ENCODE measurements around the gene IGSF21. TPM values are rescaled to one million over a fixed set of nuclear protein-coding genes. Genes with fewer than 3 reads are reported as not detected.
"Not testable (repeated sequence)": the region's sequence is repeated elsewhere in the genome, so short reads cannot be mapped to it uniquely, and the experiment has no call there.

IGSF21 gene
- total and polyA plus RNA-seq, 2 donors from 2014 or later, result 1.4 to 6.6 TPM

DNA sequence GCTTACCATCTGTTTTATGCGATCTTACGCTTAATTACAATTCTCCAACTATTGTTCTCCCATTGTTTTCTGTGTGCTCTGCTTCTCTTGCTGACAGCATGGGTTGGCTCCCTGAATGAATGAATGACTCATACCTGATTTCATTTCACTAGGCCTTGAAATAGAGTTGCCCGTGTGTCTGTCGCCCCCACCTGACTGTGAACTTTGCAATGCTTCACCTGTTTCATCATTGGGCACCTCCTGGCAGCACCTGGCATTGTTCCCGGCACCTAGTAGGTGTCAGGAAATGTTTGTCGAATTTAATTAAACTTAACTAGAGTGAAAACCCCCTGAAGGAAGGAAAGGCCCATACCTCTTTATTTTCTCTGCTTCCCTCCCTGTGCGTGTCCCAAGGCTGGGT, 252.7 kb downstream of the IGSF21 start:
- H3K27ac ChIP-seq (ENCODE audit: low read depth in 2 of 2, low read length in 2 of 2), result no peak overlapping the region
- TF ChIP-seq, protein P1, sequence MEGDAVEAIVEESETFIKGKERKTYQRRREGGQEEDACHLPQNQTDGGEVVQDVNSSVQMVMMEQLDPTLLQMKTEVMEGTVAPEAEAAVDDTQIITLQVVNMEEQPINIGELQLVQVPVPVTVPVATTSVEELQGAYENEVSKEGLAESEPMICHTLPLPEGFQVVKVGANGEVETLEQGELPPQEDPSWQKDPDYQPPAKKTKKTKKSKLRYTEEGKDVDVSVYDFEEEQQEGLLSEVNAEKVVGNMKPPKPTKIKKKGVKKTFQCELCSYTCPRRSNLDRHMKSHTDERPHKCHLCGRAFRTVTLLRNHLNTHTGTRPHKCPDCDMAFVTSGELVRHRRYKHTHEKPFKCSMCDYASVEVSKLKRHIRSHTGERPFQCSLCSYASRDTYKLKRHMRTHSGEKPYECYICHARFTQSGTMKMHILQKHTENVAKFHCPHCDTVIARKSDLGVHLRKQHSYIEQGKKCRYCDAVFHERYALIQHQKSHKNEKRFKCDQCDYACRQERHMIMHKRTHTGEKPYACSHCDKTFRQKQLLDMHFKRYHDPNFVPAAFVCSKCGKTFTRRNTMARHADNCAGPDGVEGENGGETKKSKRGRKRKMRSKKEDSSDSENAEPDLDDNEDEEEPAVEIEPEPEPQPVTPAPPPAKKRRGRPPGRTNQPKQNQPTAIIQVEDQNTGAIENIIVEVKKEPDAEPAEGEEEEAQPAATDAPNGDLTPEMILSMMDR (IDR thresholded peaks at IDR 0.05; ENCODE audit: borderline replicate concordance, extremely low read depth, insufficient read depth), result no peak
- H3K4me1 ChIP-seq (ENCODE audit: control insufficient read depth in 2 of 3, insufficient read depth in 2 of 3, low read depth in 1 of 3, low read length in 3 of 3), result no peaks in the 10 kb centered on the region
- intact Hi-C loops (cut with DNase I), result no loop called here
- FAIRE-seq (no peak), DNase-seq (no peak)
- no peaks in the 10 kb centered on the region for H3K27me3 ChIP-seq (ENCODE audit: control insufficient read depth, insufficient read depth, low read length)
- H3K9ac ChIP-seq (ENCODE audit: low read length in 3 of 3), result no peak overlapping the region
- no peaks in the 10 kb centered on the region for H3K36me3 ChIP-seq (ENCODE audit: control insufficient read depth in 2 of 3, insufficient read depth in 3 of 3, low read length in 3 of 3)
- H3K9me3 ChIP-seq (ENCODE audit: control insufficient read depth in 2 of 3, insufficient read depth in 1 of 3, low read length in 3 of 3), result no peaks in the 10 kb centered on the region
- H3K4me3 ChIP-seq (ENCODE audit: low read length in 3 of 3), result no peak overlapping the region

DNA sequence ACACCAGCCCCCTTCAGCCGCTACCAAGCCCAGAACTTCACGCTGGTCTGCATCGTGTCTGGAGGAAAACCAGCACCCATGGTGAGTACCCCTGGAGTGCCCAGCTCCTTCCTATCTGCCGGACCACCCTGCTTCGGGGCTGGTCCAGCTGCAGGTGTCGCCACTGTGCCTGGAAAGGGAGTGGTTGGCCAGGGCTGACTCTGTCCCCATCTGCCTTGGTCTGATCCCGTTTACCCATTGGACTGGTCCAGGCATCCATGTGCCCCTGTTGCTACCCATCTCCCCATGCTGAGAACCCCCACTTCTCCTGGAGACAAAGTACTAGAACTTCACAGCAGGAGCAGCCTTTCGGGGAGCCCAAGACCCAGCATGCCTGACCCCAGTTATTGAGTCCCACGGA, 254.6 kb downstream of the IGSF21 start:
- Histone ChIP-seq H3K27me3 (ENCODE audit: control insufficient read depth, insufficient read depth, low read length) (no peaks in the 10 kb centered on the region), H3K36me3 (ENCODE audit: control insufficient read depth in 2 of 3, insufficient read depth in 3 of 3, low read length in 3 of 3) (no peaks in the 10 kb centered on the region), H3K4me1 (ENCODE audit: control insufficient read depth in 2 of 3, insufficient read depth in 2 of 3, low read depth in 1 of 3, low read length in 3 of 3) (no peaks in the 10 kb centered on the region), H3K27ac (ENCODE audit: low read depth in 2 of 2, low read length in 2 of 2) (no peak overlapping the region), H3K4me3 (ENCODE audit: low read length in 3 of 3) (no peak overlapping the region), H3K9me3 (ENCODE audit: control insufficient read depth in 2 of 3, insufficient read depth in 1 of 3, low read length in 3 of 3) (no peaks in the 10 kb centered on the region), H3K9ac (ENCODE audit: low read length in 3 of 3) (no peak overlapping the region)
- FAIRE-seq, result no peak
- DNase-seq, result no peak
- intact Hi-C loops (cut with DNase I), result no loop called here
- TF ChIP-seq, protein P1 (IDR thresholded peaks at IDR 0.05; ENCODE audit: borderline replicate concordance, extremely low read depth, insufficient read depth), result no peak

DNA sequence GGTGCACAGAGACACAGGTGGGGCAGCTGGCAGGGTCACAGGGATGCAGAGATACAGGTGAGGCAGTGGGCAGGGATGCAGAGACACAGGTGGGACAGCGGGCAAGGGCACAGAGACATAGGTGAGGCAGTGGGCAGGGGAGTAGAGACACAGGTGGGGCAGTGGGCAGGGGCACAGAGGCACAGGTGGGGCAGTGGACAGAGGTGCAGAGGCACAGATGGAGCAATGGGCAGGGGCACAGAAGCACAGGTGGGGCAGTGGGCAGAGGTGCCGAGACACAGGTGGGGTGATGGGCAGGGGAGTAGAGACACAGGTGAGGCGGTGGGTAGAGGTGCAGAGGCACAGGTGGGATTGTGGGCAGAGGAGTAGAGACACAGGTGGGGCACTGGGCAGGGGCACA, 255.8 kb downstream of the IGSF21 start:
- no peaks in the 10 kb centered on the region for H3K36me3 ChIP-seq (ENCODE audit: control insufficient read depth in 2 of 3, insufficient read depth in 3 of 3, low read length in 3 of 3)
- no peaks in the 10 kb centered on the region for H3K9me3 ChIP-seq (ENCODE audit: control insufficient read depth in 2 of 3, insufficient read depth in 1 of 3, low read length in 3 of 3)
- no peaks in the 10 kb centered on the region for H3K4me1 ChIP-seq (ENCODE audit: control insufficient read depth in 2 of 3, insufficient read depth in 2 of 3, low read depth in 1 of 3, low read length in 3 of 3)
- no peak overlapping the region for H3K27ac ChIP-seq (ENCODE audit: low read depth in 2 of 2, low read length in 2 of 2)
- FAIRE-seq, result no peak
- no peak overlapping the region for H3K4me3 ChIP-seq (ENCODE audit: low read length in 3 of 3)
- intact Hi-C loops (cut with DNase I), result no loop called here
- H3K9ac ChIP-seq (ENCODE audit: low read length in 3 of 3), result no peak overlapping the region
- no peak for DNase-seq
- no peaks in the 10 kb centered on the region for H3K27me3 ChIP-seq (ENCODE audit: control insufficient read depth, insufficient read depth, low read length)
- TF ChIP-seq, protein P1 (IDR thresholded peaks at IDR 0.05; ENCODE audit: borderline replicate concordance, extremely low read depth, insufficient read depth), result no peak

DNA sequence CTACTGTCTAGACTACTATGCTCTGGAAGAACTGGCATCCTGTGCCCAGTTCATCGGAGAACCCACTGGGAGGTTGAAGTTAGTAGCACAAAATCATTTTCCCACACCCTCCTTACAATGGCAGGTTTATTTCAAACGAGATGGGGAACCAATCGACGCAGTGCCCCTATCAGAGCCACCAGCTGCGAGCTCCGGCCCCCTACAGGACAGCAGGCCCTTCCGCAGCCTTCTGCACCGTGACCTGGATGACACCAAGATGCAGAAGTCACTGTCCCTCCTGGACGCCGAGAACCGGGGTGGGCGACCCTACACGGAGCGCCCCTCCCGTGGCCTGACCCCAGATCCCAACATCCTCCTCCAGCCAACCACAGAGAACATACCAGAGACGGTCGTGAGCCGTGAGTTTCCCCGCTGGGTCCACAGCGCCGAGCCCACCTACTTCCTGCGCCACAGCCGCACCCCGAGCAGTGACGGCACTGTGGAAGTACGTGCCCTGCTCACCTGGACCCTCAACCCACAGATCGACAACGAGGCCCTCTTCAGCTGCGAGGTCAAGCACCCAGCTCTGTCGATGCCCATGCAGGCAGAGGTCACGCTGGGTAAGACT, 257.6 kb downstream of the IGSF21 start:
- no peak overlapping the region for H3K4me3 ChIP-seq (ENCODE audit: low read length in 3 of 3)
- no peak for DNase-seq
- no peaks in the 10 kb centered on the region for H3K4me1 ChIP-seq (ENCODE audit: control insufficient read depth in 2 of 3, insufficient read depth in 2 of 3, low read depth in 1 of 3, low read length in 3 of 3)
- no peak overlapping the region for H3K9ac ChIP-seq (ENCODE audit: low read length in 3 of 3)
- no peak for FAIRE-seq
- H3K36me3 ChIP-seq (ENCODE audit: control insufficient read depth in 2 of 3, insufficient read depth in 3 of 3, low read length in 3 of 3), result no peaks in the 10 kb centered on the region
- TF ChIP-seq, protein P1 (IDR thresholded peaks at IDR 0.05; ENCODE audit: borderline replicate concordance, extremely low read depth, insufficient read depth), result no peak
- no peak overlapping the region for H3K27ac ChIP-seq (ENCODE audit: low read depth in 2 of 2, low read length in 2 of 2)
- intact Hi-C loops (cut with DNase I), result no loop called here
- H3K27me3 ChIP-seq (ENCODE audit: control insufficient read depth, insufficient read depth, low read length), result no peaks in the 10 kb centered on the region
- no peaks in the 10 kb centered on the region for H3K9me3 ChIP-seq (ENCODE audit: control insufficient read depth in 2 of 3, insufficient read depth in 1 of 3, low read length in 3 of 3)

DNA sequence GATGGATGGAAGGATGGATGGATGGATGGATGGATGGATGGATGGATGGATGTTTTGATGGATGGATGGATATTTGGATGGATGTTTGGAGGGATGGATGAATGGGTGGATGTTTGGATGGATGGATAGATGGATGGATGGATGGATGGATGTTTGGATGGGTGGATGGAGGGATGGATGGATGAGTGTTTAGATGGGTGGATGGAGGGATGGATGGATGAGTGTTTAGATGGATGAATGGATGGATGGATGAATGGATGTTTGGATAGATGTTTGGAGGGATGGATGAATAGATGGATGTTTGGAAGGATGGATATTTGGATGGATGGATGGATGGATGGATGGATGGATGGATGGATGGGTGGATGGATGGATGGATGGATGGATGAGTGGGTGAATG, 264.9 kb downstream of the IGSF21 start:
- FAIRE-seq; H3K9ac ChIP-seq (ENCODE audit: low read length in 3 of 3); H3K4me1 ChIP-seq (ENCODE audit: control insufficient read depth in 2 of 3, insufficient read depth in 2 of 3, low read depth in 1 of 3, low read length in 3 of 3); H3K27me3 ChIP-seq (ENCODE audit: control insufficient read depth, insufficient read depth, low read length); intact Hi-C loops (cut with DNase I); H3K36me3 ChIP-seq (ENCODE audit: control insufficient read depth in 2 of 3, insufficient read depth in 3 of 3, low read length in 3 of 3); H3K4me3 ChIP-seq (ENCODE audit: low read length in 3 of 3); H3K9me3 ChIP-seq (ENCODE audit: control insufficient read depth in 2 of 3, insufficient read depth in 1 of 3, low read length in 3 of 3); DNase-seq; H3K27ac ChIP-seq (ENCODE audit: low read depth in 2 of 2, low read length in 2 of 2): not testable (repeated sequence)
